ENCODE data around the gene TP53BP2.

DNA sequence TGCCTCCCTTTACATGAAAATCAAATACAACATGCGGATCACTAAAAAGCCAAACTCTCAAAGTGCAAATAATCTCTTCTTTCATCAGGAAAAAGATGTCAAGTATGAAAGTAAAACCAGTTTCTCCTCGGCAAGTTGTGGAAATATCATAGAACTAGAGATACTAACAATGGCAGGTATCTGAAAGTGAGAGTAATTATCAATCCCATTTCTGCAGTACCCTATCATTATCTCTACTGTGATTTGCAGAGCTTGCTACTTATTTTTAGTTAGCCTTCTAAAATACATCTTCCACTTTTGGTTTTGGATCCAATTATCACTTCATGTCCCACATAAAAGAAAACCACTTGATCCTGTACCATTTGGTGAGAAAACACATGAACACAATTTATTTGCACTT, 3.0 kb downstream of the TP53BP2 start:
- TF ChIP-seq, protein P1, sequence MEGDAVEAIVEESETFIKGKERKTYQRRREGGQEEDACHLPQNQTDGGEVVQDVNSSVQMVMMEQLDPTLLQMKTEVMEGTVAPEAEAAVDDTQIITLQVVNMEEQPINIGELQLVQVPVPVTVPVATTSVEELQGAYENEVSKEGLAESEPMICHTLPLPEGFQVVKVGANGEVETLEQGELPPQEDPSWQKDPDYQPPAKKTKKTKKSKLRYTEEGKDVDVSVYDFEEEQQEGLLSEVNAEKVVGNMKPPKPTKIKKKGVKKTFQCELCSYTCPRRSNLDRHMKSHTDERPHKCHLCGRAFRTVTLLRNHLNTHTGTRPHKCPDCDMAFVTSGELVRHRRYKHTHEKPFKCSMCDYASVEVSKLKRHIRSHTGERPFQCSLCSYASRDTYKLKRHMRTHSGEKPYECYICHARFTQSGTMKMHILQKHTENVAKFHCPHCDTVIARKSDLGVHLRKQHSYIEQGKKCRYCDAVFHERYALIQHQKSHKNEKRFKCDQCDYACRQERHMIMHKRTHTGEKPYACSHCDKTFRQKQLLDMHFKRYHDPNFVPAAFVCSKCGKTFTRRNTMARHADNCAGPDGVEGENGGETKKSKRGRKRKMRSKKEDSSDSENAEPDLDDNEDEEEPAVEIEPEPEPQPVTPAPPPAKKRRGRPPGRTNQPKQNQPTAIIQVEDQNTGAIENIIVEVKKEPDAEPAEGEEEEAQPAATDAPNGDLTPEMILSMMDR (IDR thresholded peaks at IDR 0.05), result no peak
- no peak for TF ChIP-seq POLR2A (IDR thresholded peaks at IDR 0.05)

Measured in uterus (tissue), 2 donors.